HepG2 (cell line): Measurements from ENCODE around the gene MYADML2. TPM values are rescaled to one million over a fixed set of nuclear protein-coding genes. Genes with fewer than 3 reads are reported as not detected.

Source experiments
- ARID2 ChIP-seq: sonication (generic); formaldehyde crosslinking; IDR thresholded peaks from 2 replicates; pipeline ENCODE4 v1.8.1; 2022; ENCODE audit warnings: mild to moderate bottlenecking, missing genetic modification reagents, borderline replicate concordance
- ASH2L ChIP-seq: fragments of 300-600, 200-600 bp; sonication (generic); IDR thresholded peaks from 2 replicates; pipeline ENCODE4 v1.7.0; 2017; ENCODE audit warnings: low read depth, mild to moderate bottlenecking, moderate library complexity, mixed read lengths, low read length; ENCODE audit not compliant: insufficient read length
- CHD2 ChIP-seq: IDR thresholded peaks from 2 replicates; pipeline ENCODE4 v1.6.1; 2011; ENCODE audit warnings: low read depth, low read length, improper control_type of control experiment
- HIC2 ChIP-seq: sonication (generic); formaldehyde crosslinking; IDR thresholded peaks from 2 replicates; pipeline ENCODE4 v1.9.0; 2022; ENCODE audit warnings: low read depth, missing genetic modification reagents
- JUNB ChIP-seq: sonication (generic); formaldehyde crosslinking; IDR thresholded peaks from 2 replicates; pipeline ENCODE4 v1.8.0; 2022; ENCODE audit warnings: missing genetic modification reagents, mild to moderate bottlenecking, borderline replicate concordance
- PITX1 ChIP-seq: sonication (generic); formaldehyde crosslinking; IDR thresholded peaks from 2 replicates; pipeline ENCODE4 v1.5.1; 2020; ENCODE audit warnings: mild to moderate bottlenecking, missing genetic modification reagents
- POLR2A ChIP-seq, 2 experiments: IDR thresholded peaks; 2 replicates each; pipeline ENCODE4 v1.6.1; 2011; ENCODE audit warnings: low read depth in 2 of 2, low read length in 2 of 2, mild to moderate bottlenecking in 1 of 2, moderate library complexity in 1 of 2; ENCODE audit not compliant: insufficient read depth in 1 of 2
- SETDB1 ChIP-seq: sonication (generic); formaldehyde crosslinking; IDR thresholded peaks from 2 replicates; pipeline ENCODE4 v1.5.1; 2020; ENCODE audit warnings: missing genetic modification reagents, mild to moderate bottlenecking, borderline replicate concordance
- SP5 ChIP-seq: IDR thresholded peaks from 2 replicates; pipeline ENCODE4 v1.6.1; 2016; ENCODE audit warnings: low read depth, borderline replicate concordance
- STAT5B ChIP-seq: sonication (generic); formaldehyde crosslinking; IDR thresholded peaks from 2 replicates; pipeline ENCODE4 v1.4.0; 2020; ENCODE audit warnings: missing genetic modification reagents
- ZBTB49 ChIP-seq: sonication (generic); formaldehyde crosslinking; IDR thresholded peaks from 2 replicates; pipeline ENCODE4 v1.4.0; 2020; ENCODE audit warnings: missing genetic modification reagents, borderline replicate concordance
- ZFAT ChIP-seq: sonication (generic); formaldehyde crosslinking; conservative IDR thresholded peaks from 2 replicates; pipeline ENCODE4 v1.8.1; 2023; ENCODE audit warnings: missing genetic modification reagents, inconsistent platforms
- ZNF180 ChIP-seq: sonication (generic); formaldehyde crosslinking; IDR thresholded peaks from 2 replicates; pipeline ENCODE4 v1.4.0; 2020; ENCODE audit warnings: low read depth, missing genetic modification reagents, borderline replicate concordance
- ZNF205 ChIP-seq: IDR thresholded peaks from 2 replicates; pipeline ENCODE4 v1.6.1; 2018; ENCODE audit warnings: missing biosample characterization, missing genetic modification reagents
- ZNF207 ChIP-seq: fragments of 450-650 bp; IDR thresholded peaks from 2 replicates; pipeline ENCODE4 v1.6.1; 2016; ENCODE audit warnings: antibody characterized with exemption, borderline replicate concordance
- ZNF24 ChIP-seq: fragments of 450-650 bp; IDR thresholded peaks from 2 replicates; pipeline ENCODE4 v1.6.1; 2017; ENCODE audit warnings: antibody characterized with exemption, mild to moderate bottlenecking
- ZNF317 ChIP-seq: sonication (generic); formaldehyde crosslinking; IDR thresholded peaks from 2 replicates; pipeline ENCODE4 v1.5.0; 2020; ENCODE audit warnings: mild to moderate bottlenecking, missing genetic modification reagents
- ZNF572 ChIP-seq: sonication (generic); formaldehyde crosslinking; IDR thresholded peaks from 2 replicates; pipeline ENCODE4 v1.5.1; 2020; ENCODE audit warnings: mild to moderate bottlenecking, missing genetic modification reagents
- ZNF670 ChIP-seq: sonication (generic); formaldehyde crosslinking; IDR thresholded peaks from 2 replicates; pipeline ENCODE4 v1.8.0; 2022; ENCODE audit warnings: mild to moderate bottlenecking, missing genetic modification reagents, borderline replicate concordance
- ZNF687 ChIP-seq: sonication (generic); formaldehyde crosslinking; IDR thresholded peaks from 2 replicates; pipeline ENCODE4 v1.5.1; 2020; ENCODE audit warnings: mild to moderate bottlenecking, missing genetic modification reagents, moderate library complexity
- polyA plus RNA-seq, 8 experiments: library from polyadenylated mRNA; depleted of rRNA in 3 of 8; stranded (reverse) in 7 of 8; unstranded in 1 of 8; fragments of >200 nt; fragmentation: Illumina TruSeq in 4 of 8; extraction: Trizol in 4 of 8; gene quantifications; 2 replicates each; pipeline versions ENCODE4 v1.2.1 to v1.2.3, GENCODE V29; 2011 to 2016; ENCODE audit warnings: low read depth in 4 of 8, missing spikeins in 1 of 8, mixed read lengths in 1 of 8; ENCODE audit not compliant: insufficient read depth in 1 of 8
- total RNA-seq, 5 experiments: library from RNA; depleted of rRNA; stranded (reverse); fragments of >200 nt; fragmentation: Illumina TruSeq; extraction: Trizol; gene quantifications; 2 replicates each; pipeline ENCODE4 v1.2.3, GENCODE V29; 2016; ENCODE audit warnings: low read depth in 1 of 5

MYADML2 gene
- total and polyA plus RNA-seq, 2 of the 13 experiments (the other 11 are each of a cell fraction or from before 2014, with no cell fraction given): not detected

GRCh38 chr17:81964081-81964849, 17.2 kb upstream of the MYADML2 start (continued):
- TF ChIP-seq JUNB (CRISPR knock-in tag): no peak
- TF ChIP-seq ARID2 (CRISPR knock-in tag): no peak
- no peak for TF ChIP-seq ZFAT (CRISPR knock-in tag)
- no peak for TF ChIP-seq SETDB1
- TF ChIP-seq POLR2A (IDR thresholded peaks at IDR 0.05; ENCODE audit: insufficient read depth in 1 of 2, low read depth in 2 of 2, low read length in 2 of 2): no peak
- TF ChIP-seq ZNF572 (CRISPR knock-in tag): peak; percentile 28; the same call in 1 of the 2 replicates
- TF ChIP-seq ZNF207: no peak
- peak; percentile 41; the same call in 1 of the 2 replicates for TF ChIP-seq ZNF317
- TF ChIP-seq ZNF687: peak; percentile 86
- TF ChIP-seq ZNF24: no peak
- no peak for TF ChIP-seq ZBTB49 (CRISPR knock-in tag)
- TF ChIP-seq ZNF180 (CRISPR knock-in tag): no peak
- peak; percentile 54 for TF ChIP-seq ASH2L
- peak; percentile 29; the same call in 1 of the 2 replicates for TF ChIP-seq SP5 (CRISPR knock-in tag)
- 0 out of 2 replicates have a peak, but pooled peaks have one; percentile 3 for TF ChIP-seq HIC2 (CRISPR knock-in tag)
- TF ChIP-seq ZNF670: no peak
- TF ChIP-seq ZNF205 (CRISPR knock-in tag): 0 out of 2 replicates have a peak, but pooled peaks have one; percentile 12
- TF ChIP-seq STAT5B: no peak
- no peak for TF ChIP-seq PITX1
- no peak for TF ChIP-seq CHD2
